Neural progenitor cell (in vitro differentiated cells): ENCODE measurements around the gene TIMP2.

ENCODE experiments used
- CTCF ChIP-seq: fragments of 200-600 bp; sonication (generic); IDR thresholded peaks from 2 replicates; pipeline ENCODE4 v1.5.1; 2017; ENCODE audit warnings: antibody characterized with exemption, mild to moderate bottlenecking
- EZH2 ChIP-seq: fragments of 200-600 bp; sonication (generic); IDR thresholded peaks from 2 replicates; pipeline ENCODE4 v1.6.1; 2017; ENCODE audit warnings: antibody characterized with exemption, mild to moderate bottlenecking, moderate library complexity

- TF ChIP-seq EZH2: no peak
- no peak for TF ChIP-seq CTCF
These were observed 106.3 kb downstream of the TIMP2 start for GRCh38 chr17:78818932-78819331.
